ENCODE measurements around the gene SLCO1C1. TPM values are rescaled to one million over a fixed set of nuclear protein-coding genes. Genes with fewer than 3 reads are reported as not detected.

Gene SLCO1C1
- total RNA-seq, 1 experiment from 2014 or later: not detected

DNA sequence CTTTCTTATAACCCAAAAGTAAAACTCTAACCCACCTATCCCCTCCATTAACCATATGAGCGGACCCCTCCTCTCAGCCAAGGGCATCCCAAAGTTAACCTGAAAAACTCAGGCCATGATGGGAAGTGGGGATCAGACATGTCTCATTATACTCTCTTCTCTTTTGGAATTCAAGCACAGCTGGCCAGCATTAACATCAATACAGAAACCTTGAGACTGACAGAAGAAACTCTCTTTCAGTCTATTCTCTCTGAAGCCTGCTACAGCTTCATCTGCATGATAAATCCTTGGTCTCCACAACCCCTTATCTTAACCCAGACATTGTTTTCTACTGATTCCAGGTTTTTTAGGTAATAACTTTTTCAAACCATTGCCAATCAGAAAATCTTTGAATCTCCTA lies 97.8 kb downstream of the SLCO1C1 start:
- Histone ChIP-seq H4K20me1 (ENCODE audit: insufficient read depth) (no peaks in the 10 kb centered on the region), H3K79me2 (ENCODE audit: insufficient read depth, low read length) (no peaks in the 10 kb centered on the region), H3K9ac (ENCODE audit: low read length) (no peak overlapping the region), H3K27me3 (ENCODE audit: insufficient read depth, low read length) (no peaks in the 10 kb centered on the region), H2AFZ (ENCODE audit: low read depth, low read length, poor library complexity, severe bottlenecking) (no peak overlapping the region), H3K9me2 (ENCODE audit: insufficient read depth) (no peaks in the 10 kb centered on the region), H3K27ac (ENCODE audit: low read depth, low read length) (no peak overlapping the region), H3K9me3 (ENCODE audit: control insufficient read depth in 1 of 2, insufficient read depth in 1 of 2, low read depth in 1 of 2, low read length in 2 of 2) (no peaks in the 10 kb centered on the region), H3K36me3 (ENCODE audit: control insufficient read depth in 1 of 2, insufficient read depth in 2 of 2, low read length in 2 of 2) (no peaks in the 10 kb centered on the region), H3K4me1 (ENCODE audit: control insufficient read depth in 1 of 2, insufficient read depth in 2 of 2, low read length in 2 of 2) (no peaks in the 10 kb centered on the region), H3K4me3 (replicated peaks in 1 of 2; ENCODE audit: low read depth in 1 of 2, low read length in 2 of 2) (no peak overlapping the region), H3K4me2 (ENCODE audit: low read length) (no peak overlapping the region)
- no peak for ATAC-seq
- ChIA-PET RAD21 (ENCODE audit: low non-redundant PET in 1 of 2, low total read pairs in 2 of 2, uncharacterized antibody in 2 of 2, unreplicated experiment in 2 of 2) (no interaction called here), CTCF (no interaction called here), POLR2A (no interaction called here)
- no peak for DNase-seq (ENCODE audit: low read depth, low spot score)
- BruUV-seq (replicated peaks): no TSS peak
- intact Hi-C loops (cut with micrococcal nuclease): no loop called here
- TF ChIP-seq SP1 (IDR thresholded peaks at IDR 0.05; ENCODE audit: low read depth) (no peak), SIN3A (IDR thresholded peaks at IDR 0.05; ENCODE audit: low read depth) (no peak), JUND (IDR thresholded peaks at IDR 0.05) (no peak), RAD21 (IDR thresholded peaks at IDR 0.05; ENCODE audit: low read depth) (no peak), ZFX (IDR thresholded peaks at IDR 0.05) (no peak), EGR1 (IDR thresholded peaks at IDR 0.05; ENCODE audit: low read depth) (no peak), ZNF274 (IDR thresholded peaks at IDR 0.05; ENCODE audit: low read depth, low read length) (no peak), FOSL1 (IDR thresholded peaks at IDR 0.05; ENCODE audit: low read depth) (no peak), SRF (IDR thresholded peaks at IDR 0.05; ENCODE audit: low read depth) (no peak), CEBPB (IDR thresholded peaks at IDR 0.05; ENCODE audit: low read depth) (no peak), POLR2AphosphoS5 (IDR thresholded peaks at IDR 0.05; ENCODE audit: low read depth, low read length) (no peak), CBX3 (IDR thresholded peaks at IDR 0.05; ENCODE audit: low read depth) (no peak), ELF1 (IDR thresholded peaks at IDR 0.05; ENCODE audit: borderline replicate concordance, low read depth) (no peak), POLR2A (IDR thresholded peaks at IDR 0.05; ENCODE audit: borderline replicate concordance, extremely low read depth, insufficient read depth, insufficient read length) (no peak), EZH2 (IDR thresholded peaks at IDR 0.05) (no peak)
- TF ChIP-seq, protein P1, sequence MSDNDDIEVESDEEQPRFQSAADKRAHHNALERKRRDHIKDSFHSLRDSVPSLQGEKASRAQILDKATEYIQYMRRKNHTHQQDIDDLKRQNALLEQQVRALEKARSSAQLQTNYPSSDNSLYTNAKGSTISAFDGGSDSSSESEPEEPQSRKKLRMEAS (IDR thresholded peaks at IDR 0.05): no peak
- TF ChIP-seq, protein P2, sequence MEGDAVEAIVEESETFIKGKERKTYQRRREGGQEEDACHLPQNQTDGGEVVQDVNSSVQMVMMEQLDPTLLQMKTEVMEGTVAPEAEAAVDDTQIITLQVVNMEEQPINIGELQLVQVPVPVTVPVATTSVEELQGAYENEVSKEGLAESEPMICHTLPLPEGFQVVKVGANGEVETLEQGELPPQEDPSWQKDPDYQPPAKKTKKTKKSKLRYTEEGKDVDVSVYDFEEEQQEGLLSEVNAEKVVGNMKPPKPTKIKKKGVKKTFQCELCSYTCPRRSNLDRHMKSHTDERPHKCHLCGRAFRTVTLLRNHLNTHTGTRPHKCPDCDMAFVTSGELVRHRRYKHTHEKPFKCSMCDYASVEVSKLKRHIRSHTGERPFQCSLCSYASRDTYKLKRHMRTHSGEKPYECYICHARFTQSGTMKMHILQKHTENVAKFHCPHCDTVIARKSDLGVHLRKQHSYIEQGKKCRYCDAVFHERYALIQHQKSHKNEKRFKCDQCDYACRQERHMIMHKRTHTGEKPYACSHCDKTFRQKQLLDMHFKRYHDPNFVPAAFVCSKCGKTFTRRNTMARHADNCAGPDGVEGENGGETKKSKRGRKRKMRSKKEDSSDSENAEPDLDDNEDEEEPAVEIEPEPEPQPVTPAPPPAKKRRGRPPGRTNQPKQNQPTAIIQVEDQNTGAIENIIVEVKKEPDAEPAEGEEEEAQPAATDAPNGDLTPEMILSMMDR (IDR thresholded peaks at IDR 0.05 in 2 of 3, conservative IDR thresholded peaks at IDR 0.05 in 1 of 3; ENCODE audit: borderline replicate concordance in 1 of 3, insufficient read depth in 1 of 3, low read depth in 2 of 3, low read length in 2 of 3): no peak
- TF ChIP-seq, protein P3, sequence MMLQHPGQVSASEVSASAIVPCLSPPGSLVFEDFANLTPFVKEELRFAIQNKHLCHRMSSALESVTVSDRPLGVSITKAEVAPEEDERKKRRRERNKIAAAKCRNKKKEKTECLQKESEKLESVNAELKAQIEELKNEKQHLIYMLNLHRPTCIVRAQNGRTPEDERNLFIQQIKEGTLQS (IDR thresholded peaks at IDR 0.05): no peak
- TF ChIP-seq, protein P4, sequence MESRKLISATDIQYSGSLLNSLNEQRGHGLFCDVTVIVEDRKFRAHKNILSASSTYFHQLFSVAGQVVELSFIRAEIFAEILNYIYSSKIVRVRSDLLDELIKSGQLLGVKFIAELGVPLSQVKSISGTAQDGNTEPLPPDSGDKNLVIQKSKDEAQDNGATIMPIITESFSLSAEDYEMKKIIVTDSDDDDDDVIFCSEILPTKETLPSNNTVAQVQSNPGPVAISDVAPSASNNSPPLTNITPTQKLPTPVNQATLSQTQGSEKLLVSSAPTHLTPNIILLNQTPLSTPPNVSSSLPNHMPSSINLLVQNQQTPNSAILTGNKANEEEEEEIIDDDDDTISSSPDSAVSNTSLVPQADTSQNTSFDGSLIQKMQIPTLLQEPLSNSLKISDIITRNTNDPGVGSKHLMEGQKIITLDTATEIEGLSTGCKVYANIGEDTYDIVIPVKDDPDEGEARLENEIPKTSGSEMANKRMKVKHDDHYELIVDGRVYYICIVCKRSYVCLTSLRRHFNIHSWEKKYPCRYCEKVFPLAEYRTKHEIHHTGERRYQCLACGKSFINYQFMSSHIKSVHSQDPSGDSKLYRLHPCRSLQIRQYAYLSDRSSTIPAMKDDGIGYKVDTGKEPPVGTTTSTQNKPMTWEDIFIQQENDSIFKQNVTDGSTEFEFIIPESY (IDR thresholded peaks at IDR 0.05; ENCODE audit: extremely low read depth, insufficient replicate concordance, low read length): no peak
- TF ChIP-seq, protein P5, sequence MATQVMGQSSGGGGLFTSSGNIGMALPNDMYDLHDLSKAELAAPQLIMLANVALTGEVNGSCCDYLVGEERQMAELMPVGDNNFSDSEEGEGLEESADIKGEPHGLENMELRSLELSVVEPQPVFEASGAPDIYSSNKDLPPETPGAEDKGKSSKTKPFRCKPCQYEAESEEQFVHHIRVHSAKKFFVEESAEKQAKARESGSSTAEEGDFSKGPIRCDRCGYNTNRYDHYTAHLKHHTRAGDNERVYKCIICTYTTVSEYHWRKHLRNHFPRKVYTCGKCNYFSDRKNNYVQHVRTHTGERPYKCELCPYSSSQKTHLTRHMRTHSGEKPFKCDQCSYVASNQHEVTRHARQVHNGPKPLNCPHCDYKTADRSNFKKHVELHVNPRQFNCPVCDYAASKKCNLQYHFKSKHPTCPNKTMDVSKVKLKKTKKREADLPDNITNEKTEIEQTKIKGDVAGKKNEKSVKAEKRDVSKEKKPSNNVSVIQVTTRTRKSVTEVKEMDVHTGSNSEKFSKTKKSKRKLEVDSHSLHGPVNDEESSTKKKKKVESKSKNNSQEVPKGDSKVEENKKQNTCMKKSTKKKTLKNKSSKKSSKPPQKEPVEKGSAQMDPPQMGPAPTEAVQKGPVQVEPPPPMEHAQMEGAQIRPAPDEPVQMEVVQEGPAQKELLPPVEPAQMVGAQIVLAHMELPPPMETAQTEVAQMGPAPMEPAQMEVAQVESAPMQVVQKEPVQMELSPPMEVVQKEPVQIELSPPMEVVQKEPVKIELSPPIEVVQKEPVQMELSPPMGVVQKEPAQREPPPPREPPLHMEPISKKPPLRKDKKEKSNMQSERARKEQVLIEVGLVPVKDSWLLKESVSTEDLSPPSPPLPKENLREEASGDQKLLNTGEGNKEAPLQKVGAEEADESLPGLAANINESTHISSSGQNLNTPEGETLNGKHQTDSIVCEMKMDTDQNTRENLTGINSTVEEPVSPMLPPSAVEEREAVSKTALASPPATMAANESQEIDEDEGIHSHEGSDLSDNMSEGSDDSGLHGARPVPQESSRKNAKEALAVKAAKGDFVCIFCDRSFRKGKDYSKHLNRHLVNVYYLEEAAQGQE (IDR thresholded peaks at IDR 0.05; ENCODE audit: low read depth): no peak

All from HCT116 (cell line).